GM18511 (cell line): Measurements from ENCODE around the gene BAIAP3.
"Not testable (repeated sequence)": the region's sequence is repeated elsewhere in the genome, so short reads cannot be mapped to it uniquely, and the experiment has no call there.

ENCODE experiments used
- ATAC-seq: cut with Tn5 transposase; IDR thresholded peaks from one replicate; pipeline ENCODE4 v1.9.1; 2021; ENCODE audit warnings: mild to moderate bottlenecking, moderate library complexity; ENCODE audit not compliant: unreplicated experiment

BAIAP3 gene

GRCh38 chr16:1333149-1333812, at the start of gene BAIAP3:
TSS of gene BAIAP3 (plus strand) at chr16:1333645. CDS start at chr16:1338550, 4,905 bp downstream.
- ATAC-seq: no peak

- no peak for ATAC-seq
Observed at GRCh38 chr16:1283996-1284616, 49.3 kb upstream of the BAIAP3 start.

- ATAC-seq: no peak
Observed at GRCh38 chr16:1285669-1286512, 47.6 kb upstream of the BAIAP3 start.

GRCh38 chr16:1286513-1287094, 46.8 kb upstream of the BAIAP3 start:
- no peak for ATAC-seq

GRCh38 chr16:1287982-1288670, 45.3 kb upstream of the BAIAP3 start:
- no peak for ATAC-seq

GRCh38 chr16:1288813-1289476, 44.5 kb upstream of the BAIAP3 start:
- no peak for ATAC-seq

- no peak for ATAC-seq
Observed at GRCh38 chr16:1289477-1289866, 44.0 kb upstream of the BAIAP3 start.

GRCh38 chr16:1290063-1290501, 43.4 kb upstream of the BAIAP3 start:
- no peak for ATAC-seq

GRCh38 chr16:1290860-1291575, 42.4 kb upstream of the BAIAP3 start:
- no peak for ATAC-seq

GRCh38 chr16:1291576-1291974, 41.9 kb upstream of the BAIAP3 start:
- no peak for ATAC-seq

GRCh38 chr16:1292208-1292607, 41.2 kb upstream of the BAIAP3 start:
- ATAC-seq: not testable (repeated sequence)

GRCh38 chr16:1292808-1293207, 40.6 kb upstream of the BAIAP3 start:
- ATAC-seq: not testable (repeated sequence)

- ATAC-seq: no peak
Observed at GRCh38 chr16:1293921-1294656, 39.4 kb upstream of the BAIAP3 start.

GRCh38 chr16:1295465-1295864, 38.0 kb upstream of the BAIAP3 start:
- no peak for ATAC-seq

- ATAC-seq: not testable (repeated sequence)
Observed at GRCh38 chr16:1296688-1297017, 36.8 kb upstream of the BAIAP3 start.

GRCh38 chr16:1297018-1297696, 36.3 kb upstream of the BAIAP3 start:
- no peak for ATAC-seq

- ATAC-seq: no peak
Observed at GRCh38 chr16:1298406-1298805, 35.0 kb upstream of the BAIAP3 start.
